GM12874 (cell line): ENCODE results near the gene TNFRSF25.

Experiments
- TF ChIP-seq, protein P1 (sequence below): IDR thresholded peaks from 2 replicates; pipeline ENCODE4 v1.5.1; 2011; ENCODE audit warnings: low read depth, mild to moderate bottlenecking, control low read depth, low read length, moderate library complexity; ENCODE audit not compliant: insufficient read depth

The TNFRSF25 gene

DNA sequence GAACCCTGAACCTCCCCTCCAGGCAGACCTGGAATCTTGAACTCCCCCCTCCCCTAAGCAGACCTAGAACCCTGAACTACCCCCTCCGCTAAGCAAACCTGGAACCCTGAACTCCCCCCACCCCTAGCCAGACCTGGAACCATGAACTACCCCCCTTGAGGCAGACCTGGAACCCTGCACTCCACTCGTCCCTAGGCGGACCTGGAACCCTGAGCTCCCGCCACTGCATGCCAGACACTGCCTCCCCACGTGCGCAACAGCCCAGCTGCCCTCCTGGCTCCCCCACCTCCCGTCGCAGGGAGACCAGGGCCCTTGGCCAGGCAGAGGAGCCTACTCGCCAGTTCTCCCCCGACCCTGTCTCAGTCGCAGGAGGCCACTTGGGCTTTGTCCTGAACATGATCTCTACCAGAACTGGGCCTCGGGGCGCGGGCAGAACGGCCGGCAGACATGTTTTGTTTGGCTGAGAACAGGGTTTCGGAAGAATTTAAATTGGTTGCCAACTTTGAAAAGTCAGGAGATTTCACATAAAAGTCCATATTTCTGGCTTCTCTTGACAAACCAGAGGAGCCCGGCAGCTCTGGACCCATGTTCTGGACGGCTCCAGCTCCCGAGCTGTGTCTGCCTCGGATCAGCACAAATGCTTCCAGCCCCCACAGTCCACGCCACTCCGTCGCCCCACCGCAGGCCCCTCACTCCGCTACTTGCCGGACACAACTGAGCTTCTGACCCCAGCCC is 34.7 kb upstream of the TNFRSF25 start:
- TF ChIP-seq, protein P1, sequence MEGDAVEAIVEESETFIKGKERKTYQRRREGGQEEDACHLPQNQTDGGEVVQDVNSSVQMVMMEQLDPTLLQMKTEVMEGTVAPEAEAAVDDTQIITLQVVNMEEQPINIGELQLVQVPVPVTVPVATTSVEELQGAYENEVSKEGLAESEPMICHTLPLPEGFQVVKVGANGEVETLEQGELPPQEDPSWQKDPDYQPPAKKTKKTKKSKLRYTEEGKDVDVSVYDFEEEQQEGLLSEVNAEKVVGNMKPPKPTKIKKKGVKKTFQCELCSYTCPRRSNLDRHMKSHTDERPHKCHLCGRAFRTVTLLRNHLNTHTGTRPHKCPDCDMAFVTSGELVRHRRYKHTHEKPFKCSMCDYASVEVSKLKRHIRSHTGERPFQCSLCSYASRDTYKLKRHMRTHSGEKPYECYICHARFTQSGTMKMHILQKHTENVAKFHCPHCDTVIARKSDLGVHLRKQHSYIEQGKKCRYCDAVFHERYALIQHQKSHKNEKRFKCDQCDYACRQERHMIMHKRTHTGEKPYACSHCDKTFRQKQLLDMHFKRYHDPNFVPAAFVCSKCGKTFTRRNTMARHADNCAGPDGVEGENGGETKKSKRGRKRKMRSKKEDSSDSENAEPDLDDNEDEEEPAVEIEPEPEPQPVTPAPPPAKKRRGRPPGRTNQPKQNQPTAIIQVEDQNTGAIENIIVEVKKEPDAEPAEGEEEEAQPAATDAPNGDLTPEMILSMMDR: no peak

DNA sequence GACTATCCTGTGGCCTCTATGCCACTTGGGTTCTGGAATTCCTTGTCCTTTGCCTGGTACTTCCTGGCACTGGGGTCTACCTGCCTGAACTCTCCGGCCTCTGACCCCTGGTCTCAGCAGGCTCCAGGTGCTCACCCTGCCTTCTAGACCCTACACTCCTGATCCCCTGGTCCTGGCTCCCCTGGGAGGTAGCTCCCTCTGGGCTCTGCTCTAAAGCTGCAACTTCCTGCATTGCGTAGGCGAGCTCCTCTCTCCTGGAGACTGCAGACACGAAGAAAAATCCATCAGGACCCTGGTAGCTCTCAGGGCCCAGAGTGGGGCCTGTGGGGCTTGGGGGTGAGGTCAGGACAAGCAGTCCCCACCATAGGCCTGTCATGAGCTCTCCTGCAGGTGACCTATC is 33.3 kb upstream of the TNFRSF25 start:
- TF ChIP-seq, protein P1: no peak

DNA sequence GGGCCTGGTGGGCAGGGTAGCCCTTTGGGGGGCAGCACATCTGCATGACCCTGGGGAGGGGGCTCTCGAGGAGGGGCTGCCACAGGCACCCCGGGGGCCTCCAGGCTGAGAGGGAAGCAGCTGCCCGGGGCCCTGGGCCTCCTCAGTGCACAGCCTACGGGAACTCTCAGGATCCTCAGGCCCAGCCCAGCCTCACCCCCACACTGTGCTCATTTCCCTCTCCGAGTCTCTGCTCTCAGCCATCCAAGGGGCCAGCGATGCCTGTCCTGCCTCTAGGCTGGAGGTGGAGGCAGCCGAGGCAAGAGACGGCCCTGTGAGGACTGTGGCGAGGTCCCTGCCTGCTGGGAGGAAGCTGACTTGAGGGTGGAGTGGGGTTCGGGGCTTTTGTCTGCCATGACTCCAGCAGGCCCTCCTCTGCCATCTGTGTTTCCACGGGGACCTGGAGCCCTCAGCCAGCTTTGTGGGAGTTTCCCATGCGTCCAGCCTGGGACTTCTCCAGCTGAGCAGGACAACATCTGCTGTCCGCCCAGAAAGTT is 32.7 kb upstream of the TNFRSF25 start:
- TF ChIP-seq, protein P1: no peak

GRCh38 chr1:6497867-6498575 is 32.0 kb upstream of the TNFRSF25 start:
- TF ChIP-seq, protein P1: no peak

GRCh38 chr1:6497215-6497866 is 31.4 kb upstream of the TNFRSF25 start:
- TF ChIP-seq, protein P1: no peak

GRCh38 chr1:6496890-6497214 is 30.9 kb upstream of the TNFRSF25 start:
- TF ChIP-seq, protein P1: no peak

DNA sequence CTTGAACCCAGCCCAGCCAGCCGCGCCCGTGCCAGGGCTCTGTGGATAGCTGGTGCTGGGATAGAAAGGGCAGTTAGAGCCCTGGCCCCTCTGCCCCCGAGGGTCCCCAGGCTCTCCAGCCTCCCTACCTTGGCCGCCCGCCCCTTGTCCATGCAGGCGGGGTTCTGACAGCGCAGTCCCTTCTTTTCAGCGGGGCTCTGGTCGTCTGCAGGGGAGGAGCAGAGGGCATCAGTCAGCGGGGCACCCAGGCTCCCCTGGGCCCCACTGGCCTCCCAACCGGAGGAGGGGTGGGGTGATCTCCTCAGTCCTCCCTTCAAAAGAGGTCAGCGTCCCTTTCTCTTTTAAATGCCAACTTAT is 30.4 kb upstream of the TNFRSF25 start:
- TF ChIP-seq, protein P1: no peak
